ENCODE measurements around the gene UBASH3A.

DNA sequence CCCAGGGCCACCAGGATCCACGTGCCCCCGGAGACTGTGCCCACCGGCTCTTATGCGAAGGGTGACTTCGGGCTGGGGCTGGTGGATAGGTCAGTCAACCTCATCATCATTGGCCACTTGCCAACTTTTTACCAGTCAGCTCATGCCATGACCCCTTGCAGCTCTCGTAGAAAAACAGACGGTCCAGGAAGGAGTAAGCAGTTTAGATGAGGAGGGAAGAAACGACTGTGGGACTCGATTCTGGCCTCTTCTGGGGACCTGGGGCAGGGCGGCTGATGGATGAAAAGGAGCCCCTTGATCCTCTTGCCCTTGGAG is 41.0 kb downstream of the UBASH3A start:
- TF ChIP-seq, protein P1, sequence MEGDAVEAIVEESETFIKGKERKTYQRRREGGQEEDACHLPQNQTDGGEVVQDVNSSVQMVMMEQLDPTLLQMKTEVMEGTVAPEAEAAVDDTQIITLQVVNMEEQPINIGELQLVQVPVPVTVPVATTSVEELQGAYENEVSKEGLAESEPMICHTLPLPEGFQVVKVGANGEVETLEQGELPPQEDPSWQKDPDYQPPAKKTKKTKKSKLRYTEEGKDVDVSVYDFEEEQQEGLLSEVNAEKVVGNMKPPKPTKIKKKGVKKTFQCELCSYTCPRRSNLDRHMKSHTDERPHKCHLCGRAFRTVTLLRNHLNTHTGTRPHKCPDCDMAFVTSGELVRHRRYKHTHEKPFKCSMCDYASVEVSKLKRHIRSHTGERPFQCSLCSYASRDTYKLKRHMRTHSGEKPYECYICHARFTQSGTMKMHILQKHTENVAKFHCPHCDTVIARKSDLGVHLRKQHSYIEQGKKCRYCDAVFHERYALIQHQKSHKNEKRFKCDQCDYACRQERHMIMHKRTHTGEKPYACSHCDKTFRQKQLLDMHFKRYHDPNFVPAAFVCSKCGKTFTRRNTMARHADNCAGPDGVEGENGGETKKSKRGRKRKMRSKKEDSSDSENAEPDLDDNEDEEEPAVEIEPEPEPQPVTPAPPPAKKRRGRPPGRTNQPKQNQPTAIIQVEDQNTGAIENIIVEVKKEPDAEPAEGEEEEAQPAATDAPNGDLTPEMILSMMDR (conservative IDR thresholded peaks at IDR 0.05) = no peak
- no peak for TF ChIP-seq ZFX (IDR thresholded peaks at IDR 0.05)
